ENCODE data around the gene CTNND2.

The CTNND2 gene

GRCh38 chr5:10989577-10990263 is 914.5 kb downstream of the CTNND2 start:
- POLR2A ChIA-PET = no interaction called here
- CTCF ChIA-PET = interaction anchor here (0.8 kb wide), 1 partner anchor 12 kb away, joined by 3 read pairs; no protein-coding TSS in a partner anchor
- DNase-seq (ENCODE audit: extremely low spot score) = no peak
- TF ChIP-seq HDGF (IDR thresholded peaks at IDR 0.05; ENCODE audit: borderline replicate concordance) (no peak), SUZ12 (IDR thresholded peaks at IDR 0.05) (no peak), SP1 (IDR thresholded peaks at IDR 0.05) (no peak), ELF4 (IDR thresholded peaks at IDR 0.05) (no peak), PKNOX1 (IDR thresholded peaks at IDR 0.05) (no peak), TARDBP (IDR thresholded peaks at IDR 0.05) (no peak), ZNF384 (IDR thresholded peaks at IDR 0.05) (no peak), BHLHE40 (IDR thresholded peaks at IDR 0.05; ENCODE audit: borderline replicate concordance) (no peak), FOXK2 (IDR thresholded peaks at IDR 0.05) (no peak), NFRKB (IDR thresholded peaks at IDR 0.05) (no peak), FOXA1 (IDR thresholded peaks at IDR 0.05) (no peak), FOXM1 (IDR thresholded peaks at IDR 0.05; ENCODE audit: borderline replicate concordance) (no peak), L3MBTL2 (conservative IDR thresholded peaks at IDR 0.05) (no peak), CTBP1 (IDR thresholded peaks at IDR 0.05; ENCODE audit: borderline replicate concordance) (no peak), ARNT (IDR thresholded peaks at IDR 0.05) (no peak), LEF1 (IDR thresholded peaks at IDR 0.05; ENCODE audit: borderline replicate concordance) (no peak)

GRCh38 chr5:10988622-10989021 is 915.6 kb downstream of the CTNND2 start:
- ChIA-PET CTCF (interaction anchor here (0.6 to 1.2 kb wide), 4 partner anchors 11 to 37 kb away, joined by 3 to 8 read pairs (median 3); no protein-coding TSS in a partner anchor), POLR2A (no interaction called here)
- DNase-seq (ENCODE audit: extremely low spot score) = no peak
- TF ChIP-seq L3MBTL2 (conservative IDR thresholded peaks at IDR 0.05) (no peak), FOXK2 (IDR thresholded peaks at IDR 0.05) (no peak), LEF1 (IDR thresholded peaks at IDR 0.05; ENCODE audit: borderline replicate concordance) (no peak), ZNF384 (IDR thresholded peaks at IDR 0.05) (no peak), PKNOX1 (IDR thresholded peaks at IDR 0.05) (no peak), NFRKB (IDR thresholded peaks at IDR 0.05) (no peak), SP1 (IDR thresholded peaks at IDR 0.05) (no peak), SUZ12 (IDR thresholded peaks at IDR 0.05) (no peak), HDGF (IDR thresholded peaks at IDR 0.05; ENCODE audit: borderline replicate concordance) (no peak), CTBP1 (IDR thresholded peaks at IDR 0.05; ENCODE audit: borderline replicate concordance) (no peak), TARDBP (IDR thresholded peaks at IDR 0.05) (no peak), ELF4 (IDR thresholded peaks at IDR 0.05) (no peak), FOXA1 (IDR thresholded peaks at IDR 0.05) (no peak), ARNT (IDR thresholded peaks at IDR 0.05) (no peak), FOXM1 (IDR thresholded peaks at IDR 0.05; ENCODE audit: borderline replicate concordance) (no peak), BHLHE40 (IDR thresholded peaks at IDR 0.05; ENCODE audit: borderline replicate concordance) (no peak)

GRCh38 chr5:10987925-10988504 is 916.2 kb downstream of the CTNND2 start:
- POLR2A ChIA-PET = no interaction called here
- TF ChIP-seq LEF1 (IDR thresholded peaks at IDR 0.05; ENCODE audit: borderline replicate concordance) = no peak
- TF ChIP-seq FOXM1 (IDR thresholded peaks at IDR 0.05; ENCODE audit: borderline replicate concordance) = no peak
- peak; percentile 66 for DNase-seq (ENCODE audit: extremely low spot score)
- CTCF ChIA-PET = interaction anchor here (0.6 to 1.2 kb wide), 5 partner anchors 8 to 38 kb away, joined by 3 to 8 read pairs (median 3); no protein-coding TSS in a partner anchor

GRCh38 chr5:10987276-10987924 is 916.8 kb downstream of the CTNND2 start:
- ChIA-PET CTCF (interaction anchor here (0.7 to 1.2 kb wide), 4 partner anchors 7 to 22 kb away, joined by 3 to 8 read pairs (median 3); no protein-coding TSS in a partner anchor), POLR2A (no interaction called here)
- no peak for DNase-seq (ENCODE audit: extremely low spot score)
- TF ChIP-seq CTBP1 (IDR thresholded peaks at IDR 0.05; ENCODE audit: borderline replicate concordance) (no peak), ARNT (IDR thresholded peaks at IDR 0.05) (no peak), ZNF384 (IDR thresholded peaks at IDR 0.05) (no peak), SUZ12 (IDR thresholded peaks at IDR 0.05) (no peak), ELF4 (IDR thresholded peaks at IDR 0.05) (no peak), LEF1 (IDR thresholded peaks at IDR 0.05; ENCODE audit: borderline replicate concordance) (no peak), BHLHE40 (IDR thresholded peaks at IDR 0.05; ENCODE audit: borderline replicate concordance) (no peak), L3MBTL2 (conservative IDR thresholded peaks at IDR 0.05) (no peak)

- ChIA-PET POLR2A (no interaction called here), CTCF (interaction anchor here (0.7 kb wide), 1 partner anchor 15 kb away, joined by 3 read pairs; no protein-coding TSS in a partner anchor)
- DNase-seq (ENCODE audit: extremely low spot score) = no peak
- TF ChIP-seq L3MBTL2 (conservative IDR thresholded peaks at IDR 0.05) (no peak), PKNOX1 (IDR thresholded peaks at IDR 0.05) (no peak), FOXA1 (IDR thresholded peaks at IDR 0.05) (no peak), LEF1 (IDR thresholded peaks at IDR 0.05; ENCODE audit: borderline replicate concordance) (no peak), FOXK2 (IDR thresholded peaks at IDR 0.05) (no peak), SUZ12 (IDR thresholded peaks at IDR 0.05) (no peak), CTBP1 (IDR thresholded peaks at IDR 0.05; ENCODE audit: borderline replicate concordance) (no peak), HDGF (IDR thresholded peaks at IDR 0.05; ENCODE audit: borderline replicate concordance) (no peak), BHLHE40 (IDR thresholded peaks at IDR 0.05; ENCODE audit: borderline replicate concordance) (no peak), FOXM1 (IDR thresholded peaks at IDR 0.05; ENCODE audit: borderline replicate concordance) (no peak), ZNF384 (IDR thresholded peaks at IDR 0.05) (no peak)
Measured at GRCh38 chr5:10985721-10986110, 918.5 kb downstream of the CTNND2 start.

Data from HEK293T (cell line).